NCI-H1105 (cell line): ENCODE measurements around the gene FANK1.
"Not testable (repeated sequence)": the region's sequence is repeated elsewhere in the genome, so short reads cannot be mapped to it uniquely, and the experiment has no call there.

Source experiments
- DNase-seq: peaks from one replicate; lab custom pipeline; 2025; lab: John Stamatoyannopoulos, UW

The FANK1 gene

DNA sequence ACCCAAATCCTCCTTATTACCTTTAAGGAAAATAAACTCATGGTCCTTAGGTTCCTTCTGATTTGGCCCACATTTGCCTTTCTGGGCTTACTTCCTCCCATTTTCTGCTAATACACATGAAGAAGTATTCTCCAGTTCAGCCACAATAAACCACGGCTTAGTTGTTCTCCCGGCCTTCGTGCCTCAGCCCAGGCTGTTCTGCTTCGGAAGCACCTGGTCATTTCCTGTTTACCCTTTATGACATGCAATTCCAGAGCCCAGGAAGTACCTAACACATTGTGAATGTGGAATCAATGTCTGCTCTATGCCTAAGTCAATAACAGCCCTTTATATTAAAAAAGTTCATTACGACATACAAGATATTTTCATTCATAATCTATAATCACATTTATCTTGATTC is 4.0 kb upstream of the FANK1 start:
- not testable (repeated sequence) for DNase-seq

GRCh38 chr10:125894176-125894575 is 2.2 kb upstream of the FANK1 start:
- DNase-seq = not testable (repeated sequence)

GRCh38 chr10:125895130-125896087 is 955 bp upstream of the FANK1 start:
- DNase-seq = peak; percentile 2

DNA sequence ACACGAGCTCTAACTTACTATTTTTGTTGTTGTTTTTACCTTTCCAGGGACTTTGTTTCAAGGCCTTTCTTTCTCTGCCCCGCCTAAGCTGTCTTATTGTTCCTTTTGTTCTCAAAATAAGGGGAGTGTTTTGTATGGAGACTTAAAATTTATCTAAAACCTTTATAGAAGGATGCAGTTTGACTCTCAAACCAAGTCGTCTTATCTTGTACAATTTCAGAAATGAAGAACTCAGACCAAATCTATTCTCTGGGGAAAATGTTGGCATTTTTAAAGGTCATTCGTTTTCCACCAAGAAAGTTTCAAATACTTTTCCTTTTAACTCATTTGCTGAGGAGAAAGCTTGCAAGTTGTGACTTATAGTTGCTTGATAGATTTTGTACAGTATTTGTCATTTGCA is 953 bp downstream of the FANK1 start:
- DNase-seq = not testable (repeated sequence)

DNA sequence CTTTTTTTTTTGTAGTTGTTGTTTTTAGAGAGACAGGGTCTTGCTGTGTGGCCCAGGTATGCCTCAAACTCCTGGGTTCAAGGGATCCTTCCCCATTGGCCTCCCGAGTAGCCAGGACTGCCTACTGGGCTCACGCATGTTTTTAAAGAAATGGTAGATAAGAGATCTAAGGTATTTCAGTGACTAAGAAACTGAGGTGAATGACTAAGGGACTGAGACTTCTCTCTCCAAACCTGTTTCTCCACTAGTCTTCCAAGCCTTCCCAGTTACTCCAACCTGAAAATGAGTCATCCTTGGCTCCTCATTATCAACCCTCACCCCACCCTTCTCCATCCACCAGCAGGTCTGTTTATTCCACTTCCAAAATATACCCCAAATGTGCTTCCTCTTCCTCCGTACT is 4.6 kb downstream of the FANK1 start:
- not testable (repeated sequence) for DNase-seq

DNA sequence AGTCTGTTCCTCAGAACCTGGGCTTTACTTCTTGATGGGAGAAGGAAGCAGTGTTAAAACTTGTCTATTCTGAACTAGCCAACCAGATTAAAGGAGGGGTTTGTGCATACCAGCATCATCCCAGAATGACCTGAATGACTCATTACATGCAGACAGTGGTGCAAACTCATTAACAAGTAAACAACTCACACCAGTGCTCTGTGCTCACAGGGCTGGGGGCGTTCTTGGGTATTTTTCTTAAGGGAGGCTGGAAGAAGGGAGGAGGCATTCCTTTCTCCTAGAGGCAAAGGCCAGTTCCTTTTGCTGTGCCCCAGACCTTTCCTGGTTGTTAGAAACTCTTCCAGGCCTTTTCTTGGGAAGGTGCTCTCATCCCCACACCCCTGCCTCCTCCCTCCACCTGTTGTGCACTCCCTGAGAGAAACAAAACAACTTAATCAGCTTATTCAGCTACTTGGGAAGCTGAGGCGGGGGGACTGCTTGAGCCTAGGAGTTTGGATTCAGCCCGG is 6.8 kb downstream of the FANK1 start:
- not testable (repeated sequence) for DNase-seq

- not testable (repeated sequence) for DNase-seq
These were observed 9.0 kb downstream of the FANK1 start for GRCh38 chr10:125905069-125905994.

DNA sequence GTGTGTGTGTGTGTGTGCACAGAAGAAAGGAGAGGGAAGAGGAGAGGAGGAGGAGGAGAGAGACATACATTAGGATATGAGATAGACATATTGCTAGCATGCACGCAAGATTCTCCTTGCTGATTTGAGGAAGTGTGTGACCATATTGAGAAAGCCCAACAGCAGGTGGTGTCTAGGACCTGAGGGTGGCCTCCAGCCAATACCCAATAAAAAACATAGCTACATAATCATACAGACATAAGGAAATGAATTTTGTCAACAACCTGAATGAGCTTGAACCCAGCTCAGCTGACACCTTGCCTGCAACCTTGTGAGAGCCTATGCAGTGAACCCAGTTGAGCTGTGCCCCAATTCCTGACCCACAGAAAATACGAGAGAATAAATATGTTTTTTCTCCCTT is 11.2 kb downstream of the FANK1 start:
- not testable (repeated sequence) for DNase-seq

DNA sequence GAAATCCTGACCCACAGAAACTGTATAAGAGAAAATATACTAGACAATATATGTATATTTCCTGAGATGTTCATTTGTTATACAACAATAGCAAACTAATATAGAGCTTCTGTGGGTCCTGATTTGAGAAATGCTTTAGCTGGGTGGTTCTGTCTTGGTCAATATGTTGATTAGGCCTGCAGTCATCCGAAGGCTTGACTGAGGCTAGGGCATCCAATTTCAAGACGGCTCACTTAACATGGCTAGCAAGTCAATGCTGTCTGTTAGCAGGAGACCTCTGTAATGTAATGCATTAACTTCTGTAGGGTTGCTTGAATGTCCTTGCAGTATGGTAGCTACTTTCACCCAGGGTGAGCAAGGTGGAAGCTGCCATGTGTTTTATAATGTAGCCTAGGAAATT is 12.4 kb downstream of the FANK1 start:
- not testable (repeated sequence) for DNase-seq

GRCh38 chr10:125909491-125909890 is 13.1 kb downstream of the FANK1 start:
- DNase-seq = not testable (repeated sequence)

GRCh38 chr10:125911145-125911544 is 14.8 kb downstream of the FANK1 start:
- DNase-seq = no peak

- no peak for DNase-seq
These were observed 15.6 kb downstream of the FANK1 start for GRCh38 chr10:125911990-125912389.

GRCh38 chr10:125913277-125913676 is 16.9 kb downstream of the FANK1 start:
- not testable (repeated sequence) for DNase-seq

GRCh38 chr10:125916977-125917376 is 20.6 kb downstream of the FANK1 start:
- DNase-seq = no peak

DNA sequence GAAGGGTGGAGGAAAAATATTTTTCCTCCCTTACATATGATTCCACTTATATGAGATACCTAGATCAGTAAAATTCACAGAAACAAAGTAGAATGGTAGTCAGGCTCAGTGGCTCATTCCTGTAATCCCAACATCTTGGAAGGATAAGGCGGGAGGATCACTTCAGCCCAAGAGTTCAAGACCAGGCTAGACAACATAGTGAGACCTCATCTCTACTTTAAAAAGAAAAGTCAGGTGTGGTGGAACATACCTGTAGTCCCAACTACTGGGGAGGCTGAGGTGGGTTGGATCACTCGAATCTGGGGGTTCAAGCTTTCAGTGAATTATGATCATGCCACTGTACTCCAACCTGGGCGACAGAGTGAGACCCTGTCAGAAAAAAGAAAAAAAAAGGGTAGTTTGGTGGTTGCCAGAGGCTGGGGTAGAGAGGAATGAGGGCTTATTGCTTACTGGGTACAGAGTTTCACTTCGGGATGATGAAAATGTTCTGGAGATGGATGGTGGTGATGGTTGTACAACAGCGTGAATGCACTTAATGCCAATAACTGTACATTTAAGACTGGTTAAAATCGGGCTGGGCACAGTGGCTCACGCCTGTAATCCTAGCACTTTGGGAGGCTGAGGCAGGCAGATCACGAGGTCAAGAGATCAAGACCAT is 21.5 kb downstream of the FANK1 start:
- not testable (repeated sequence) for DNase-seq

DNA sequence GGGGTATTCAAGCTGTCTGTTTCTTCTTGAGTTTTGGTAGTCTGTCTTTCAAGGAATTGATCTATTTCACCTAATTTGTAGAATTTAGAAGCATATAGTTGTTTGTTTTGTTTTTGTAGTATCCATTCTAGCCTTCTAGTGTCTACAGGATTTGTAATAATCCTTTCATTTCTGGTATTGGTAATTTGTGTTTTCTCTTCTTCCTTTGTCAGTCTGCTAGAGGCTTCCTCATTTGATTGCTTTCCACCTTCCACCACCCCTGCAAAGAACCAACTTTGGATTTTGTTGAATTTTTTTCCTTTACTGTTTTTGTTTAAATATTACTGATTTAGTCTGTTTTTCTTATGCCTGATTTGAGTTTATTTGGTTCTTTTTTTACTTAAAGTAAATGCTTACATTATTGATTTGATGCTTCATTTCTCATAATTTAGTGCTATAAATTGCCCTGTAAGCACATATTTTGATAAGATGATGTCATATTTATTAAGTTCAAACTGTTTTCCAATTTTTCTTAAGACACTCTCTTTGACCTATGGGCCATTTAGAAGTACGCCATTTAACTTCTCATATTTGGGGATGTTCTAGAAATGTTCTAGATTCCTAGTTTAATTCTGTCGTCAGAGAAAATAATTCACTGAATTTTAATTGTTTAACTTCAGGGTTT is 25.4 kb downstream of the FANK1 start:
- not testable (repeated sequence) for DNase-seq

GRCh38 chr10:125925262-125925834 is 29.0 kb downstream of the FANK1 start:
- DNase-seq = no peak

DNA sequence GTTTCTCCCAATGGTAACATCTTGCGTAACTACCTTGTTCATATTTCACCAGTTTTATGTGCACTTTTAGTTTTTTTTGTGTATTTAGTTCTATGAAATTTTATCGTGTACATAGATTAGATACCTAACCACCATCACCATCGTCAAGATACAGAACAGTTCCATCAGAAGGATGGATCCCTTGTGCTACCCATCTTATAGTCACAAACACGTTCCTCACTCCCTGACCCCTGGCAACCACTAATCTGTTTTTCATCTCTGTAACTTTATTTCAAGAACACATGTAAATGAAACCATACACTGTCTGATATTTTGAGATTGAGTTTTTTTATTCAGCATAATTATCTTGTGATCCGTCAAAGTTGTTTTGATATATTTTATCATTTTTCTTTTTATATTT is 29.9 kb downstream of the FANK1 start:
- DNase-seq = no peak

- not testable (repeated sequence) for DNase-seq
These were observed 30.9 kb downstream of the FANK1 start for GRCh38 chr10:125927265-125927664.

DNA sequence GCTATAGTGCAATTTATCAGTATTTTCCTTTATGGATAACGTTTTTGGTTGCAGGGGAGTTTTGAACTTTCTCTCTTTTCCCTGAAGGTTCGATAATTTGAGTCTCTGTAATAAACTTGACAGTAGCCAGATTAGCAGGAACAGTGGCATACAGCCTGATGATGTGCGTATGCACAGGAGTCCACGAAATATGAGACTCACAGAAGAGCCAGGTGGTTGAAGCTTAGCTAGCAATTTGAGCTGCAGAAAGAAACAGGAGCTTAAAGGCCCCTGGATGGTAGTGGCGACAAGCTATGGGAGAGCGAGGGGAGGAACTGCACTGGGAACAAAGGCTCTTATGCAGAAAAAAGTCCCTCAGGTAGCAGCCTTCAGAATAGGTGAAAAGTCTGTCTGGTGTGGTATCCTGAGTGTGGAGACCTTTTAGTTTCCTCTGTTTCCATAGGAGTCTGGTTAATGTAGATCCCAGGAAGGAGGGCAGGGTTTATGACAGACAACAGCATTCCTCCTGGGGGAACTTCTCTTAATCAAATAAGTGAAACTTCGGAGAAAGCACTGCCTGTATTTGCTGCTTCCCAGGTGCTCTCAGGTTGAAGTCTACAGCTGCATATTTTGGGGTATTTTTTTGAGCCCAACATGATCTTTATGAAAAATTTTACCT is 32.7 kb downstream of the FANK1 start:
- no peak for DNase-seq
